GM12878 (cell line): Measurements from ENCODE around the gene KCNN3. TPM values are rescaled to one million over a fixed set of nuclear protein-coding genes. Genes with fewer than 3 reads are reported as not detected.
A peak's percentile ranks its signal among the peaks of the same experiment; 100 is the strongest.

Experiments used
- ATAC-seq: fragments of 200-7000 bp; cut with Tn5 transposase; 3 replicates; pipeline ENCODE4 v1.9.1; 2020; ENCODE audit warnings: mild to moderate bottlenecking, moderate library complexity
- BruUV-seq: library from RNA; stranded (reverse); fragments of 400-500 nt; replicated peaks from 2 replicates; lab custom pipeline; 2021; lab: Mats Ljungman, UMichigan
- CTCF ChIA-PET: fragments of 300-600 bp; sonication (Branson Sonifier 250); formaldehyde crosslinking; extraction: SDS; loops from one replicate; lab custom pipeline; 2021; ENCODE audit warnings: inconsistent platforms; lab: Yijun Ruan, JAX
- POLR2A ChIA-PET: fragments of 350-600 bp; formaldehyde crosslinking; extraction: SDS; loops from one replicate; lab custom pipeline; 2021; ENCODE audit warnings: inconsistent platforms; lab: Charles Lee
- RAD21 ChIA-PET: fragments of 300-600 bp; sonication (Branson Sonifier 250); formaldehyde crosslinking; loops from one replicate; lab custom pipeline; 2023; ENCODE audit warnings: antibody characterized with exemption; ENCODE audit not compliant: unreplicated experiment; lab: Charles Lee
- SMC1A ChIA-PET: fragments of 300-600 bp; sonication (Branson Sonifier 250); formaldehyde crosslinking; loops from one replicate; lab custom pipeline; 2023; ENCODE audit not compliant: unreplicated experiment, uncharacterized antibody; lab: Charles Lee
- DNase-seq: peaks from one replicate; pipeline ENCODE4 v3.0.0-alpha.2; 2011; ENCODE audit warnings: low read depth, low spot score
- FAIRE-seq: peaks from 3 replicates; lab custom pipeline; 2011; peaks lifted over from hg19 to GRCh38; lab: Jason Lieb, UNC
- H2AFZ ChIP-seq: 2 replicates; pipeline ENCODE4 v1.6.0; 2011; ENCODE audit warnings: low read depth, low read length, control low read depth; ENCODE audit not compliant: control insufficient read depth
- H3K27ac ChIP-seq: 2 replicates; pipeline ENCODE4 v1.5.1; 2011; ENCODE audit warnings: control low read depth; ENCODE audit not compliant: control insufficient read depth, insufficient read depth
- H3K27me3 ChIP-seq, 2 experiments: replicated peaks in 1 of 2; 2 replicates each; pipeline versions ENCODE4 v1.6.0 to v1.6.1; 2011; ENCODE audit warnings: low read length in 1 of 2; ENCODE audit not compliant: control insufficient read depth in 2 of 2, insufficient read depth in 2 of 2
- H3K36me3 ChIP-seq, 2 experiments: 2 replicates each; pipeline ENCODE4 v1.5.1; 2011; ENCODE audit warnings: low read length in 1 of 2; ENCODE audit not compliant: control insufficient read depth in 2 of 2, insufficient read depth in 2 of 2
- H3K4me1 ChIP-seq: 2 replicates; pipeline ENCODE4 v1.6.1; 2011; ENCODE audit warnings: mild to moderate bottlenecking, low read length, moderate library complexity, mixed read lengths; ENCODE audit not compliant: control insufficient read depth, insufficient read depth
- H3K4me2 ChIP-seq: 2 replicates; pipeline ENCODE4 v1.6.0; 2011; ENCODE audit warnings: control low read depth; ENCODE audit not compliant: control insufficient read depth, insufficient read depth
- H3K4me3 ChIP-seq: fragments of 200-600 bp; sonication (generic); 2 replicates; pipeline ENCODE4 v1.5.1; 2016
- H3K79me2 ChIP-seq: 2 replicates; pipeline ENCODE4 v1.6.0; 2011; ENCODE audit warnings: low read length; ENCODE audit not compliant: control insufficient read depth, insufficient read depth
- H3K9ac ChIP-seq: 2 replicates; pipeline ENCODE4 v1.8.0; 2011; ENCODE audit warnings: low read length, control low read depth, mixed read lengths; ENCODE audit not compliant: control insufficient read depth, insufficient read depth
- H3K9me3 ChIP-seq: replicated peaks from 3 replicates; pipeline ENCODE4 v1.5.1; 2011; ENCODE audit warnings: mild to moderate bottlenecking, low read length; ENCODE audit not compliant: control insufficient read depth, insufficient read depth
- H4K20me1 ChIP-seq: 2 replicates; pipeline ENCODE4 v1.6.0; 2011; ENCODE audit not compliant: control insufficient read depth, insufficient read depth
- ATF2 ChIP-seq: IDR thresholded peaks from 2 replicates; pipeline ENCODE4 v1.6.1; 2012; ENCODE audit warnings: low read length, inconsistent platforms
- ATF7 ChIP-seq: fragments of 450-650 bp; IDR thresholded peaks from 2 replicates; pipeline ENCODE4 v1.6.1; 2016; ENCODE audit warnings: low read depth, mild to moderate bottlenecking
- CEBPB ChIP-seq, 2 experiments: fragments of 150-350 bp in 1 of 2; IDR thresholded peaks; 2 replicates each; pipeline ENCODE4 v1.6.1; 2012 to 2014; ENCODE audit warnings: low read depth in 2 of 2, low read length in 2 of 2, borderline replicate concordance in 1 of 2, inconsistent platforms in 1 of 2
- CHD4 ChIP-seq: fragments of 200-600 bp; sonication (generic); IDR thresholded peaks from 2 replicates; pipeline ENCODE4 v1.6.1; 2016; ENCODE audit warnings: mild to moderate bottlenecking
- HDAC2 ChIP-seq: fragments of 200-600 bp; sonication (generic); IDR thresholded peaks from 2 replicates; pipeline ENCODE4 v1.6.1; 2017
- MLLT1 ChIP-seq: fragments of 450-650 bp; IDR thresholded peaks from 2 replicates; pipeline ENCODE4 v1.6.1; 2016; ENCODE audit warnings: mild to moderate bottlenecking
- PBX3 ChIP-seq: IDR thresholded peaks from 2 replicates; pipeline ENCODE4 v1.6.1; 2011; ENCODE audit warnings: mild to moderate bottlenecking, low read depth, low read length, moderate library complexity; ENCODE audit not compliant: insufficient replicate concordance
- RAD21 ChIP-seq: IDR thresholded peaks from 2 replicates; pipeline ENCODE4 v1.6.1; 2011; ENCODE audit warnings: mild to moderate bottlenecking, low read depth, low read length, moderate library complexity; ENCODE audit not compliant: insufficient read depth
- SREBF1 ChIP-seq: IDR thresholded peaks from 2 replicates; pipeline ENCODE4 v1.6.1; 2012; ENCODE audit warnings: mild to moderate bottlenecking, low read length
- SUPT20H ChIP-seq: IDR thresholded peaks from 2 replicates; pipeline ENCODE4 v1.6.1; 2011; ENCODE audit warnings: low read depth, mild to moderate bottlenecking, low read length, moderate library complexity, borderline replicate concordance; ENCODE audit not compliant: control insufficient read depth
- USF1 ChIP-seq: IDR thresholded peaks from 2 replicates; pipeline ENCODE4 v1.6.1; 2011; ENCODE audit warnings: borderline replicate concordance, low read depth, mild to moderate bottlenecking, moderate library complexity, mixed read lengths, low read length; ENCODE audit not compliant: insufficient read depth; ENCODE audit errors: extremely low read length
- WGBS: methylation state at CpG from one replicate; pipeline ENCODE4 v1.1.6; 2016; ENCODE audit warnings: low lambda C conversion rate; ENCODE audit not compliant: insufficient replicate concordance, insufficient coverage; ENCODE audit errors: missing lambda C conversion rate; 5-methylcytosine and 5-hydroxymethylcytosine counted together
- in situ Hi-C: fragments of 300-500 bp; cut with MboI; formaldehyde crosslinking; loops from 9 replicates; pipeline ENCODE4 v1.14.3; 2018; ENCODE audit warnings: mixed read lengths
- intact Hi-C: fragments of 100-400 bp; cut with micrococcal nuclease; formaldehyde crosslinking; loops from one replicate; pipeline ENCODE4 v1.14.2; 2022; ENCODE audit not compliant: unreplicated experiment
- polyA plus RNA-seq, 11 experiments: library from polyadenylated mRNA; depleted of rRNA in 4 of 11; unstranded in 6 of 11; stranded (reverse) in 5 of 11; fragments of >200 nt; fragmentation: Nextera tagmentation in 4 of 11; fragmentation: Illumina TruSeq in 1 of 11; extraction: Ambion mirVana in 4 of 11; extraction: Trizol in 1 of 11; gene quantifications; 1 replicate in 1 of 11; 2 replicates in 10 of 11; pipeline versions ENCODE4 v1.2.1 to v1.2.3, GENCODE V29; 2011 to 2016; ENCODE audit warnings: inconsistent platforms in 2 of 11, missing spikeins in 2 of 11, low read depth in 1 of 11
- total RNA-seq, 4 experiments: library from RNA; depleted of rRNA in 3 of 4; stranded (reverse); fragments of >200 nt in 3 of 4; fragmentation: Illumina TruSeq in 1 of 4; extraction: Trizol in 1 of 4; gene quantifications; 2 replicates each; pipeline versions ENCODE4 v1.2.1 to v1.2.3, GENCODE V29; 2013 to 2021

KCNN3 gene
- total and polyA plus RNA-seq, 10 of the 15 experiments (the other 5 are each of a cell fraction or from before 2014, with no cell fraction given) = 3.5 to 26.4 (median 14.9) TPM

- TF ChIP-seq PBX3 (no peak), RAD21 (0 out of 2 replicates have a peak, but pooled peaks have one; percentile 9)
Observed at GRCh38 chr1:154808909-154809262, 61.2 kb downstream of the KCNN3 start (continued).

GRCh38 chr1:154808261-154808908 lies 61.7 kb downstream of the KCNN3 start:
- in situ Hi-C loops (no loop called here), intact Hi-C loops (no loop called here)
- RAD21 ChIA-PET = interaction anchor here (0.6 to 6.2 kb wide), 13 partner anchors 16 to 1312 kb away, joined by 3 to 66 read pairs (median 8); partner anchors contain the start of gene KCNN3
- SMC1A ChIA-PET = interaction anchor here (0.9 to 7.2 kb wide), 19 partner anchors 11 to 328 kb away, joined by 3 to 75 read pairs (median 7); partner anchors contain the start of gene KCNN3
- Histone ChIP-seq H3K4me2 (peak overlapping the region; percentile 60; the same call in 1 of the 2 replicates), H3K27ac (no peak overlapping the region; the same call in 1 of the 2 replicates), H3K79me2 (peaks cover 7% of the 10 kb centered on the region), H4K20me1 (no peaks in the 10 kb centered on the region), H3K27me3 (no peaks in the 10 kb centered on the region), H3K4me3 (no peak overlapping the region), H3K9me3 (no peaks in the 10 kb centered on the region), H3K36me3 (peaks cover 3 to 10% of the 10 kb centered on the region in 2 experiments; a peak in 2 of 4 replicates), H3K9ac (no peak overlapping the region), H3K4me1 (peaks cover 49% of the 10 kb centered on the region), H2AFZ (no peak overlapping the region)
- POLR2A ChIA-PET = interaction anchor here (0.7 to 2.8 kb wide), 12 partner anchors 11 to 70 kb away, joined by 3 to 26 read pairs (median 6); partner anchors contain the start of gene KCNN3
- FAIRE-seq = no peak
- 86% methylated on average over 12 of the region's 12 CpGs for WGBS
- DNase-seq = no peak
- CTCF ChIA-PET = interaction anchor here (0.6 to 2.5 kb wide), 12 partner anchors 11 to 248 kb away, joined by 3 to 11 read pairs (median 4); partner anchors contain the start of gene KCNN3
- no TSS peak for BruUV-seq
- no peak for ATAC-seq
- TF ChIP-seq USF1 (no peak), SUPT20H (no peak), HDAC2 (no peak), MLLT1 (peak; percentile 72; the same call in 1 of the 2 replicates), CHD4 (no peak), ATF7 (no peak), ATF2 (no peak), SREBF1 (no peak), CEBPB (IDR thresholded peaks at IDR 0.05; ENCODE audit: borderline replicate concordance in 1 of 2, low read depth in 2 of 2, low read length in 2 of 2) (no peak)
